Pulmonary artery endothelial cell (primary cell): ENCODE data around the gene MS4A10. TPM values are rescaled to one million over a fixed set of nuclear protein-coding genes. Genes with fewer than 3 reads are reported as not detected.

Source experiments
- DNase-seq: peaks from one replicate; pipeline ENCODE4 v3.0.0-alpha.2; 2011; ENCODE audit warnings: low read depth, low spot score
- total RNA-seq: library from RNA; depleted of rRNA; stranded (reverse); fragments of >200 nt; gene quantifications from 2 replicates; pipeline ENCODE4 v1.2.3, GENCODE V29; 2014

The MS4A10 gene
- total RNA-seq, 1 donor from 2014 or later, result not detected

- DNase-seq, result no peak
Measured at GRCh38 chr11:60765355-60765754, 19.8 kb upstream of the MS4A10 start.

GRCh38 chr11:60766547-60766946, 18.6 kb upstream of the MS4A10 start:
- no peak for DNase-seq

GRCh38 chr11:60767388-60767811, 17.7 kb upstream of the MS4A10 start:
- DNase-seq, result no peak

- no peak for DNase-seq
Measured at GRCh38 chr11:60768202-60768601, 16.9 kb upstream of the MS4A10 start.

DNA sequence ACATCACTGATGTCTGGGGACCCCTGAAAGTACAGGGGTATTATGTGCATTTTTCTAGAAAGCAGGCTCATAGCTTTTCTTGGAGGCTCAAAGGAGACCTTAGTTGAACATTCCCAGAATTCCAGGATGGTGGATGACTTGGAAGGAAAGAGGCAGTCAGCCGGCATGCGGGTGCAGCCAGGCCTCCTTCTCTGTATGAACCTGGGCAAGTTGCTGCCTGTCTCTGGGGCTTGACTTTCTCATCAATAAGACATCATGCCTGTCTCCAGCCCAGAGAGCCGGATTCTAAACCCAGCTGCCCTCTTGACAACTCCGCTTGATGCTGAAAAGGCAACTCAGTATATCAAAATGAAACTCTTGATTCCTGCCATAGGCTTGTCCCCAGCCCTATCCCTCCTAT, 15.9 kb upstream of the MS4A10 start:
- no peak for DNase-seq

- no peak for DNase-seq
Measured at GRCh38 chr11:60769811-60770210, 15.3 kb upstream of the MS4A10 start.

DNA sequence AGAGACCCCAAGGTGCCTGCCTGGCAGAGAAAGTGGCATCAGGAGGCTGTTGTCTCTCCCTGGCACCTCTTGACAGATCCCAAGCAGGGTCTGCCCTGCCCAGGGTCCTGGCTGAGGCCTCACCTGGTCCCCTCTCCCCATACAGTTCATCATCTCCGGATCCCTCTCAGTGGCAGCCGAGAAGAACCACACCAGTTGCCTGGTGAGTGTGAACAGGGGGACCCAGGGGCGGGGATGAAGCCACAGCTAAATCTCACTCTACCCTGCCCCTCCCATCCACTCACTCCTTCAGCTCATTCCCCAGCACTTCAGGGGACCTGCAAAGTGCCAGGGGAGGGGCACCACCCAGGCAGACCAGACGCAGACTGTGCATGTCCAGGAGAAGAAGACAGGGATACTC, 14.0 kb upstream of the MS4A10 start:
- DNase-seq, result no peak

DNA sequence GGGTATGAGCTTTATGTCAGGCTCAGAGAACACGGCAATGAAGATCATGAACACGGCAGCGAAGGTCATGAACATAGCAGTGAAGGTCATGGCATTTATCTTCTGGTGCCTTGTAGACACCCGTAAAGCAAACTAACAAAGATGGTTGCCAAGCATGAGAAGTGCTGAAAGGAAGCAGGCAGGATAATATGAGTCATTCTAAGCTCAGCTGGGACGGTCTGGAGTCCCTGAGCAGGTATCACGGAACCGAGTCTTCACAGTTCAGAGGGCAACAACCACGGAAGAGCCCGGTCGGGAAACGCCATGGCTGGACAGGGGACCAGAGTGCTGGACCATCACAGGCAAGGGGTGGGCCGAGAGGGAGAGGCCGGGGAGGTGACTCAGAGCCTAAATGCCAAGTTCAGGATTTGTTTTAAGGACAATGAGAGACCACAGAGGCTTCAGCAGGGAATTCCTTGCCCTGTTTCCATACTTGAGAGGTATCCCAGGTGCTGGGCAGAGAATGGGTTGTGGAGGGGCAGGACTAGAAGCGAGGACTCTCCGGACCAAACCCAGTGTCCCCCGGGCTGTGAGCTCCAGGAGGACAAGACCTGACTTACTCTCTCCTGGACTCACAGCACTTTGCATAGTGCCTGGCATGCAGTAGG, 13.1 kb upstream of the MS4A10 start:
- DNase-seq, result no peak

- no peak for DNase-seq
Measured at GRCh38 chr11:60772666-60773065, 12.5 kb upstream of the MS4A10 start.

DNA sequence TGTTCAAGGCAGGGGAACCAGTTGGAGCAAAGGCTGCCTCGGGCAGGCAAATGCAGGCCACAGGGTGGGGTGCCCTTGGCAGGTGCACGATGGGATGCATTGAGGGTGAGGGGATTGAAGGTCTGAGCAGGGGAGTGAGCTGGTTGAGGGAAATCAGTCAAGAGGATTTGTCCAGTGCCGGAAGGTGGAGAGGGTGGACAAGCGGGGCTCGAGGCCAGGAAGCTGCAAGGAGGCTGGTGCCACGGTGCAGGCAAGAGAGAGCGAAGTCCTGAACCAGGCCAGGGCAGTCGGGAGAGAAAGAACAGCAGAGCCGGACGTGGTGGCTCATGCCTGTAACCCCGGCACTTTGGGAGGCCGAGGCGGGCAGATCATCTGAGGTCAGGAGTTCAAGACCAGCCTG, 10.4 kb upstream of the MS4A10 start:
- DNase-seq, result no peak

GRCh38 chr11:60775420-60775961, 9.6 kb upstream of the MS4A10 start:
- peak; percentile 79 for DNase-seq

- DNase-seq, result peak; percentile 20
Measured at GRCh38 chr11:60776167-60776566, 9.0 kb upstream of the MS4A10 start.

DNA sequence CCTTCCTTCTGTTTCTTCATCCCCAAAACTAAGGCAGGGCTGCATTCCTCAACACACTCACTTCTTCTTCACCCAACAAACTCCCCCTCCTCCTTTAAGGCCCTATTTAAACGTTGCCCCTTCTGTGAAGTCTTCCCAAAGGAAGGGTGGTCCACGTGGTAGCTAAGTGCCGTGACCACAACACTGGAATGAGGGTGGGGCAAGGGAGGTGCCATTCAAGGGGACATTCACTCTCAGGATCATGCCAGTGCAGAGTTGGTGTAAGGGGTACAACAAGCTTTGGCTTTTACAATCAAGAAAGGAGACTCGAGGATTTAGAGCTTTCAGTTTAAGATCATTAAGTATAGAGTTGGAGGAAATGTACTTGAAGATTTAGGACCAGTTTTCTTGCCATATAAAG, 8.0 kb upstream of the MS4A10 start:
- DNase-seq, result no peak

GRCh38 chr11:60777572-60777971, 7.6 kb upstream of the MS4A10 start:
- peak; percentile 87 for DNase-seq

DNA sequence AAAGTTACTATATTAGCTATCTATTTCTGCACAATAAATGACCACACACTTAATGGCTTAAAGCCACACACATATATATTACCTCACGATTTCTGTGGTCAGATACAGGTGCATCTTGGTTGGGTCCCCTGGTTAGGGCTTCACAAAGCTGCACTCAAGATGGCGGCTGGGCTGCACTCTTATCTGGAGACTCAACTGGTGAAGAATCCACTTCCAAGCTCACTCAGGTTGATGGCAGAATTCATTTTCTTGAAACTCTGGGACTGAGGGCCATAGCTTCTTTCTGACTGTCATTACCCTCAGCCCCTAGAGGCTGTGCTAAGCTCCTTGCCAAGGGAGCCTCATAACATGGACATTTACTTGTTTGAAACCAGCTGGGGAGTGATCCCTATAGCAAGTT, 5.1 kb upstream of the MS4A10 start:
- DNase-seq, result no peak

- DNase-seq, result no peak
Measured at GRCh38 chr11:60780774-60781173, 4.4 kb upstream of the MS4A10 start.

- DNase-seq, result no peak
Measured at GRCh38 chr11:60781286-60781980, 3.7 kb upstream of the MS4A10 start.

GRCh38 chr11:60781981-60782316, 3.2 kb upstream of the MS4A10 start:
- DNase-seq, result no peak

DNA sequence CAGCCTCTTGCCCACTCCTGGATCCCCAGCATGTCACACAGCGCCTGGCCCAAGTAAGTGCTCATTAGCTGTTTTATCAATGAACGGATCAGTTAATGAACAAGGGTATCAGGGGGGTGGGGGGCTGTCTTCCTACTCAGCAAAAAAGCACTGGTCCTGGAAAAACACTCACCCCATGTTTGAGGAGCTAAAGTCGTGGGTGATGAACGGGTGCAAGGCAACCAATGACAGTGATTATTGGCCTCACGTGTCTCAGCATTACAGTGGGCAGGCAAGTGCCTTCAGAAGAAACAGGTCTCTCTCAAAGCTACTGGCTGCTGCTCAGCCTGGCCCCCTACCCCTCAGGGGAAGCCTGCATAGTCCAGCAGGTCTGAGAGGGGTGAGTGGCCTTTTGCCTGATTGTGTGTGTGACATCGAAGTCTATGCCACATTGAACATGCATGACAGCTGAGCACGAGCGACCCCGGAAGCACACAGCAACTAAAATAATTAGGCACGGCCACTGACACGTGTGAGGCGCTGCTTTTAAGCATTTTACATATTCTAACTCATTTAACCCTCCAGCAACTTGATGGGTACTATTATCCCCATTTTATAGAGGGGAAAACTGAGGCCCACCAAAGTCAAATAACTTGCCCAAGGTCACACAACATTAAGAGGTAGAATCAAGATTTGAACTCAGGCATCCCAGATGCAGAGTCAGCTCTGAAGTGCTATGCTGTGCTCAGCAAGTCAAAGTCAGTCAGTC, 2.6 kb upstream of the MS4A10 start:
- DNase-seq, result no peak

GRCh38 chr11:60783141-60783484, 2.0 kb upstream of the MS4A10 start:
- no peak for DNase-seq

- DNase-seq, result no peak
Measured at GRCh38 chr11:60783911-60784310, 1.2 kb upstream of the MS4A10 start.

DNA sequence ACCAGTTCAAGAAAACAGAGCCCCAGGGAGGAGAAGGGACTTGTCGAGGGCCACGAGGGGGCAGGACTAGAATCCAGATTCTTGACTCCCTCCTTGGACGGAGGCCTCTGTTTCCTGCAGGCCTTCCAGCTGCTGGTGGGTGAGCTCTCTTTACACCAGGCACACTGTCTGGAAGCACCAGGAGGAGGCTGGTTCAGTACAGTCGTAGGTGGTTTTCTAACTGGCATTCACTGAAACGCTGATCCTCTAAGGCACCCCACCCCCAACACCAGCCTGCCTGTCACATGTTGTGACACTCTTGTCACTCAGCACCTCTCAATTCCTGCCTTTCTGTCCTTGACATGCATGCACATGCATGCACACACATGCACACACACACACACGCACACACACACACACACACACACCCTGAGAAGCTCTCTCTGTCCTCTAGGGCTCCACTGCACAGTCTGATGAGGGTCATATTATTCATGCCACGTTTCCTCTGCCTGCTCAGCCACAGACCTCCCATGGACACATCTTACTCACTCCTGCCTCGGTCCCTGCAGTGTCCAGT, 751 bp downstream of the MS4A10 start:
- no peak for DNase-seq
